NCI-H1092 treated with DMSO at 0.1 percent for 48 hours (cell line): Measurements from ENCODE around the gene PARP3.

ENCODE experiments used
- DNase-seq: peaks from one replicate; lab custom pipeline; 2025; lab: John Stamatoyannopoulos, UW

PARP3 gene

DNA sequence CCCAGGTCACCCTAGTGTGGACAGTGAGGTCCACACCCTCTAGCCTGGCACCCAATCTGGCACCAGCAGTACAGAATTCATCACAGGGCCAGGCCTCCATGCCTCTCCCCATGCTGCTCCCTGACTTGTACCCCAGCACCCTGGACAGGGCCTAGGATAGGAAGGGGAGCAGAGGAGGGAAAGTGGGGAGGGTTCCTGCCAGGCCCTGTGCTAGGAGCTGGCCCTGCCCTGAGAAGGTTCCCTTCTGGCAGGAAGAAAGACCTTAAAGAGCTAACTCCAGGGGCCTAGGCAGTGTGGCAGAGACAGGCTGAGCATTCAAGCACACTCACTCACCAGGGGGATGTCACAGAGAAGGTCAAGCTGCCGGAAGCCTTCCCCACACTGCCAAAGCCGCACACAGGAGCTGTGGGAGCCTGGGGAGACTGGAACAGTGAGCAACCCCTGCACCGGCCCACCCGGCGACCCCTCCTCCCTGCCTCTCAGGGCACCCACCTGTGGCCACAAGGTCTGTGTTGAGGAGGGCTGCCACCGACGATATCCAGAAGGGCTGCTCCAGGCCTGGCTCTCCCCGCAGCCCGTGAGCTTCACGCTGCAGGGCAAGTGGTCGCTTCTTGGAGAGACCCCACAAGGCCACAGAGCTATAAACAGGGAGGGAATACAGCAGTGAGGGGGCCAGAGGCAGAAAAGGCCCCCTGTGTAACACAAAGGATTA is 7.9 kb upstream of the PARP3 start:
- DNase-seq: no peak

DNA sequence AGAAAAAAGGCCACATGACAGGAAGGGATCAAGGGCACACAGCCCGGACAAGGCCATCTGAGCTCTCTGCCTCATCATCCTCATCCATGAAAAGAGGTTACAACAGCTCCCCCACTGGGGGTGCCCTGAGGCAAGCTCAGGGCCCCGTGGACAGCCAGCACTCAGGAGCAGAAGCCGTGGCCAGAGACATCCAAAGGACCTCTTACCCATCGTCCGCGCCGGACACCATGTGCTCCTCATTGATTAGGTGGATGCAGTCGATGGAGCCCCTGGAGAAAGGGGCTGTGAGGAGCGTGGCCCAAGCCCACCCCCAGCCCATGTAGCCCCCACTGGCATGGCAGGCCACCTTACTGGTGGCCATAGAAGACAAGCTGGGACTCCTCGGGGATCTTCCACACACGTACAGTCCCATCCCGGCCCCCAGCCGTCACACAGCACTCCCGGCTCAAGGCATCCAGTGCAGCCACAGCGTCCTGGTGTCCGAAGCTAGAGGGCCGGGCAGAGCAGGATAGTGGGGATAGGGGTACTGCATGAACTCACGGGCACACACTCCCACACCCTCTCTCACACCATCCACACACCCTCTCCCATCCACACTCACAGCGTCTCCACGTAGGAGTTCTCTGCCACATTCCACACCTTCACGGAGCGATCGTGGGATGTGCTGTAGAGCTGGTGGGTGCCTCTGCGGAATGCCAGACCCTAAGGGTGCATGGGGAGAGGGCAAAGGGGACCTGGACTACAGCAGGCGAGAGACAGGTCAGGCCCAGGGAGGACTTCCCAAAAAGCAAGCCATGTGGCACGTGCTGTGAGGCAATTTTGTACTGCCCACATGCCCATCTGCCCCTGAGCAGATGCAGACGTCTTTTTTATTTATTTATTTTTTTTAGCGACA is 6.9 kb upstream of the PARP3 start:
- no peak for DNase-seq

DNA sequence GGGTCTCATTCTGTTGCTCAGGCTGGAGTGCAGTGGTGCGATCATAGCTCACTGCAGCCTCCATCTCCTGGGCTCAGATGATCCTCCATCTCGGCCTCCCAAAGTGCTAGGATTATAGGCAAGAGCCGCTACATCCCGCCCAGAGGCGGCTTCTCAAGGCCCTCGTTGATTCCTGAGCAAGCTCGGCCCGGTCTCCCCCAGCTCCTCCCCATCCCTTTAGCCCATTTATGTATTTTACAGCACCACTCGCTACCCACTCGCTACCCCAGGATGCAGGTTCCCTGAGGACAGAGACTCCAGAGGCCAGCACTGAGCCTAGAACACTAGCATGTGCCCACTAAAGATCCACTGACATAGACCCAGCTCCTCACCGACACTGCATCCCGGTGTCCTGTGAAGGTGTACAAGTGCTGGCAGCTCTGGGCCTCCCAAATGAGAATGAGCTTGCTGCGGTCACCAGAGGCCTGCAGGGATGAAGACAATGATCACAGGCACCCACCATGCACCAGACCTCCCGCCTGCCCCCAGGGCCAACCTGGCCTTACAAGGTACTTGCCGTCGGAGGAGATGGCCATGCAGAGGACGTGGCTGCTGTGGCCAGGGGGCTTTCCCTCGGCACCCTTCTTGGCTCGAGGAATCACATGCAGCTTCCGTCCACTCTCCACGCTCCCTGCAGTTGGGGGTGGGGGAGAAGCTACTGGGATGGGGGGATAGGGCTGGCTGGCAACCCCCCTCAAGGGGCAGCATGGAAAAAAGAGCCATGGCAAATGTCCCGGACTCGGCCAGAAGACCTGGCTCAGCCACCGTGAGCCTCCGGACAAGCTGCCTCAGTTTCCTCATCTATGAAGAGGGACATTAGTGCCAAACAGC is 6.0 kb upstream of the PARP3 start:
- DNase-seq: no peak

DNA sequence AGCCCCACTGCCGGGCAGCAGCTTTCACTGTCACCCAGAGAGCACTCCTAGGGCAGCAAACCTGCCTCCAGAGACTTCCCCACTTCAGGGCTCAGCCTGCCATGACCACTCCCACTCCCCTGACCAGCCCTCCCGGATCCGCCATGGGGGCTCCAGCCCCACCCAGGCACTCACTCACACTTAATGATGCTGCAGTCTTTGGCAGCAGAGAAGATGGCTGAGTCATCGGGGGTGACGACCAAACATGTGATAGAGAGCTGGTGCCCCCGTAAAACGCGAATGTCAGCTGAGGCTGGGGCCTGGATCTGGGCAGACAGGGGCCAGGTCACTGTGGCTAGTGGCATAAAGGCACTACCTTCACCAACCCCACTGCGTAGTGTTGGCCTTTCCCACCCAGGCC is 5.1 kb upstream of the PARP3 start:
- DNase-seq: no peak

DNA sequence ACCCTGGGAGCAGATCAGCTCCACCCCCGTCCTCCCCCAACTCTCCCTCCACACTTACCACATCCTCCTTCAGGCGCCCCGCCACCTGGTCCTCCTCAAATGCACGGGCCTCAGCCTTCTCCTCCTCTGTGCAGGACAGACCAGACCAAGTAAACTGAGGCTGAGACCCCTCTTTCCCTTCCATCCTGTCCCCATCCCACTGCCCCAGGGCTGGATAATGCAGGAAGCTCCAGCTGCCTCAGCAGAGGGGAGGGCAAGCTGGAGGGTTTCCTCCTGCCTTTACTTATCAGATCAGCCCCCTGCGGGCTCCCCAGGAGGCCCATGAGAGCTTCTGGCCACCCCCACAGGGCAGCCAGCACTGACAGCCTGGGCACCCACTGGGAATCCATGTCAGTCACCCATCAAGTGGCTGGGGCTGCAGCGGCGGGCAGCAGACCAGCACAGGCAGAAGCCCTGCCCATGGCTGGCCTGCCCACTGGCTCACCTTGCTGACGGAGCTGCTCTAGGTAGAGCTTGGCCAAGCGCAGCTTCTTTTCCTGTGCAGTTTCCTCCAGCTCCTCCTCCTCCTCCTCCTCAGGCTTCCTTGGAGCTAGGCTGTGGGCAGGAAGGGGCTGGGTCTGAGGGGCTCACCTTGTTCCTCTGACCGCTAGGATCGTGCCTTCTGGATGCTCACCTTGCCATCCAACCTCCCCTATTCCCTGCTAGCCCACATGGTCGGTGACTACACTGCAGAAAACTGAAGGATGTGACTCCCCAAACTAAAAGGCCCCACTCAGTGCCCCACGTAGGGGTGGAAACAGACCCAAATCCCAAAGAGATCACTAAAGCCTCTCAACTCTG is 4.3 kb upstream of the PARP3 start:
- DNase-seq: no peak

DNA sequence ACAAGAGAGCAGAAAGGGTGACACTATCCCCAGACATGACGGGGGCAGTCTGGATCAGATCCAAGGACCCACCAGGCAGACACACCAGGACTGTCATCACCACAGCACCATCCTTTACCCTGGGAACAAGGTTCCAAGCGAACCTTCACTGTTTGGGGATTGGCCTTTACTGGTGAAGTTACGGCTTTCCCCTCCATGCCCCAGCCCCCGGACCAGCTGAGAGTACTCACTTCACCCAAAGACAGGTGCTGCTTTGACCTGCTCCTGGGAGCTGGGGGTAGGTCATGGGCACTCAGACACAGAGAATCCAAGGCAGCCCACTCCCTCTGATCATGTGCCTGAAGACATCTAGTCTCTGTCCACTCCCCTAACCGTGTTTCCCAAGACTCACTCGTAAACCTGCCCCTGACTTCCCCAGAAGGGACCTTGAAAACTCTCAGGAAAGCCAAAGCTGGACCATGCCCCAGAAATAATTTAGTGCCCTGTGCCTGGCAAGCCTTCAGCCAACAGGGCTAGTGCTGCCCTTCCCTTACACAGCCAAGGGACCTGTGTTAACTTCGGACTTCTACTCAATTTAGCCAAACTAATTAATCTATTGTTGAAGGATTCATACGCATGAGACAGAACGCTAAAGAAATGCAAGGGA is 3.3 kb upstream of the PARP3 start:
- DNase-seq: no peak

DNA sequence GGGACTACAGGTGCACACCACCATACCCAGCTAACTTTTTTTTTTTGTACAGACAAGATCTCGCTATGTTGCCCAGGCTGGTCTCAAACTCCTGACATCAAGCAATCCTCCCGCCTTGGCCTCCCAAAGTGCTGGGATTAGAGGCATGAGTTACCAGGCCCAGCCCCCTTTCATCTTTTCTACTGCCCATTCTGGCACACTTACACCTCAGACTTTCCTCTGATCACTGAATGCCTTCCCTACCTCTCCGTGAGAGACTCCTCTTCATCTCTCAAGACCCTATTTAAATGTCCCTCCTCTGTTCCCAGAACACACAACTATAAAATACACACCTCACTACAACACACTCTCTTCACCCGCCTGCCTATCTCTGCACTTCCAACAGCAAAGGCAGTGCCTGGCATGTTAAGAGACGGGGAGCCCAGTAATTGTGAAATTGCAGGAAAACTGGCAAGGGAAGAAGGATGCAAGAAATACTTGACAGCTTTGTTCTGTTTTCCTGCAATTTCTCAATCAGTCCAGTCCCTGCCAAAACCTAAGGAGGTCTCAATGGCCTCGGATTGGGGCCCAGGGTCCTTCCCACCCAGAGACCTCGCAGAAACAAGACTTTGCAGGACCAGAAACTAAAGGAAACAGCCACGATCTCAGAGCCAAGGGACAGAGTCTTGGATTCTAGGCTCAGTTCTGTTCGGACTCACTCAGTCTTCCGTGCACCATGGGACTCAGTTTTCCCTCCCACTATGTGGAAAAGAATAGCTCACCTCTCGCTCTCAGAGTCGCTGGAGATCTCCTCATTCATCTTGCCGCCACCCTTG is 1.3 kb upstream of the PARP3 start:
- DNase-seq: no peak

DNA sequence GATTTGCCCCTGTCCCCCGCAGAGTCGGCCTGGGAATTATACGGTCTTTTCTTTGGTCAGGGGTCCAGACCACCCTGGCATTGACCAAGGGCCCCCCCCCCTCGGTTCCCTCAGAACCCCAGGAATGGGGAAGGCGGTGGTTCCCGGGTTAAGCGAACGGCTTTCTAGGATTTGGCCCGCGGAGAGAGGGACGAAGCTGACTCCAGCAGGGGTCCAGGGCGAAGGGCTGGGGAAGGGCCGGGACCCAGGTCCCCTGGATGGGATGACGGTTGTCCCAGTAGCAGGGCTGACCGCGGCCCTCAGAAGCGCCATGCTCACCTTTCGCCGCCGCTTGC is 733 bp upstream of the PARP3 start:
- DNase-seq: no peak

DNA sequence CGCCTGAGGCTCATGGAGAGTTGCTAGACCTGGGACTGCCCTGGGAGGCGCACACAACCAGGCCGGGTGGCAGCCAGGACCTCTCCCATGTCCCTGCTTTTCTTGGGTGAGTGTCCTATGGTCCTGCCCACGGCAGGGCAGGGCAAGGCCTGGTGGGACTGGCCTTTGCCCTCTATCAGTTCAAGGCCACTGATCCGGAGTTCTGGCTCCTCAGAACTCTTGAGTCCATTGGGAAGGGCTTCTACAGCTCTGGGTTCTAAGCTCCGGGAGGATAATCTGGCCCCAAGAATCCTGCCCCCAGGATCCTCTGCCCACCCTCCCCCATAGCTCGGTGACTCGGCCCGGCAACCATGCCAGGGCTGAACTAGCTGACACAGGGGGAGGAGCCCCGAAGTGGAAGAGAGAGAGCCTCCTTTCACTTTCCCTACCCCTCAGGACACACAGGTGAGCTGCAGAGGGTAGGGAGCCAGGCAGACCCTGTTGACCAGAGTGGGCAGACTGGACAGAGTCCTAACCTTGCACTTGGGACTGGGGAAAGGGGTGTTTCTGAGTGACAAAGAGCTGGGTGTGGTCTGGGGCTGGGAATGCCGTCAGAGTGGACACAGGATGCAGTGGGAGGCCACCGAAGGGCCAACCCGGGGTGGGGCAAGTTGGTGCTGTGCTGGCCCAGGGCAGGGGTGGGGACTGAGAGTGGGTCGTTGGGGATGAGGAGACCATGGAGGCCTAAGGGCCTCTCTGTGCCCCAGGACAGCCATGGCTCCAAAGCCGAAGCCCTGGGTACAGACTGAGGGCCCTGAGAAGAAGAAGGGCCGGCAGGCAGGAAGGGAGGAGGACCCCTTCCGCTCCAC is 664 bp downstream of the PARP3 start:
- DNase-seq: no peak

DNA sequence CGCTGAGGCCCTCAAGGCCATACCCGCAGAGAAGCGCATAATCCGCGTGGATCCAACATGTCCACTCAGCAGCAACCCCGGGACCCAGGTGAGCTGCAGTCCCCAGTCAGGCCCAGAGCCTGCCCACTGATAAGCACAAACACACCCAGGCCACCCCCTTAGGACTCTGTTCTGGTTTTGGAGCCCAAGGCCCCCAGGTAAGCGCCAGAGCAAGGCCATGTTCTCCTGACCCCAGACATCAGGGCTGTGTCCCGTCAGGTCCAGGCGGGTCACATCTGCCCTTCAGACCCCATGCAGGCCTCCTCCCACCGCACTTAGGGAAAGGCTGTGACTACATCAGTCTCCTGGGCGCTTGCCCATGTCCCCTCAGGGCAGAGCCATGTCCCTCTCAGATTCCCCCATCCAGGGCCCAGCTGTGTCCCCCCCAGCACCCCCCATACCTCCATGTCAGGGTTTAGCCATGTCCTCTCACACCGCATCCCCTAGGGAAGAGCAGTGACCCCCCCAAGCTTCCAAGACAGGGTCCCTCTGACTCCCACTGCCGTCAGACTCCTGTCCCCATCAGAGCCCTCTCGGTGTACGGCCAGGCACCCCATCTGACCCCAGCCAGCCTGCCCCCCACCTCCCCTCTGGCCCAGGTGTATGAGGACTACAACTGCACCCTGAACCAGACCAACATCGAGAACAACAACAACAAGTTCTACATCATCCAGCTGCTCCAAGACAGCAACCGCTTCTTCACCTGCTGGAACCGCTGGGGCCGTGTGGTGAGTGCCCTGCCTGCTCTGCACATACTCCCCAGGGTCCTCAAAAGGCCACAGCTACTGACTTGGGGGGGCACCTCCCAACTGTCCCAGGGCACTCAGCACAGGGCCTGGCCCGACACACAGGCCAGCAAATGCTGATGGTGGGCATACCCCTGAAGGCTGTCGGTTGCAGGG is 1.6 kb downstream of the PARP3 start:
- no peak for DNase-seq

DNA sequence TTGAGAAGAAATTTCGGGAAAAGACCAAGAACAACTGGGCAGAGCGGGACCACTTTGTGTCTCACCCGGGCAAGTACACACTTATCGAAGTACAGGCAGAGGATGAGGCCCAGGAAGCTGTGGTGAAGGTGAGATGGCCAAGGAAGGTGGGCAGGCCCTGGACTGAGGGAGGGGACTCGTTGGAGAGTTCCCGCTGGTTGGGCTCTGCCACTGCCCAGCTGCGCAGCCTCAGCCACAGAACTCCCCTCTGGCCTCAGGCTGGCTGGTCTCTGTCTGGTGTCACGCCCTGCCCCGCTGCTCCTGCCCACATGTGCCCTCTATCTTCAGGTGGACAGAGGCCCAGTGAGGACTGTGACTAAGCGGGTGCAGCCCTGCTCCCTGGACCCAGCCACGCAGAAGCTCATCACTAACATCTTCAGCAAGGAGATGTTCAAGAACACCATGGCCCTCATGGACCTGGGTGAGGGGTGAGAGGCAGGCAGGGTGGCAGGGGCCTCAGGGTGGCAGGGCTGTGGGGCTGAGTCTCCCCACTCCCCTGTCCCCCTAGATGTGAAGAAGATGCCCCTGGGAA is 2.4 kb downstream of the PARP3 start:
- no peak for DNase-seq

DNA sequence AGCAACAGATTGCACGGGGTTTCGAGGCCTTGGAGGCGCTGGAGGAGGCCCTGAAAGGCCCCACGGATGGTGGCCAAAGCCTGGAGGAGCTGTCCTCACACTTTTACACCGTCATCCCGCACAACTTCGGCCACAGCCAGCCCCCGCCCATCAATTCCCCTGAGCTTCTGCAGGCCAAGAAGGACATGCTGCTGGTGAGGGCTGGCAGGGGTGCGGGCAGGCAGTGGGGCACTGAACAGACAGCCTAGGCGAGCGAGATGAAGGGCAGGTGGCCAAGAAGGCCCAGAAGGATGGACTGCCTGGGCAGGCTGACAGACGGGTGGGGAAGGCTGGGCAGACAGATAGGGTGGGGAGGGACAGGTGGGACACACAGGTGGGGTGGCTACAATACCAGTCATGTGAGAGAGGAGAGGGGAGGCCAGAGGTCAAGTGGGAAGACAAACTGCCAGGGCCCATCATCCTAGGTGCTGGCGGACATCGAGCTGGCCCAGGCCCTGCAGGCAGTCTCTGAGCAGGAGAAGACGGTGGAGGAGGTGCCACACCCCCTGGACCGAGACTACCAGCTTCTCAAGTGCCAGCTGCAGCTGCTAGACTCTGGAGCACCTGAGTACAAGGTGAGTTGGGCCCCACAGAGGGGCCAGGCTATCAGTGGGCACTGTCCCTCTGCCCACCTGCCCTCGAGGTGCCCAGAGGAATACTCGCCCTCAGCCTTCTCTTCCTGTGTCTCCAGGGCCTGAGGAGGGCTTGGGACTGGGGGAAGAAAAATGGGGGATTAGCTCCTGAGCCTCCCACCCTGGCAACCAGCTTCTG is 3.1 kb downstream of the PARP3 start:
- DNase-seq: no peak

DNA sequence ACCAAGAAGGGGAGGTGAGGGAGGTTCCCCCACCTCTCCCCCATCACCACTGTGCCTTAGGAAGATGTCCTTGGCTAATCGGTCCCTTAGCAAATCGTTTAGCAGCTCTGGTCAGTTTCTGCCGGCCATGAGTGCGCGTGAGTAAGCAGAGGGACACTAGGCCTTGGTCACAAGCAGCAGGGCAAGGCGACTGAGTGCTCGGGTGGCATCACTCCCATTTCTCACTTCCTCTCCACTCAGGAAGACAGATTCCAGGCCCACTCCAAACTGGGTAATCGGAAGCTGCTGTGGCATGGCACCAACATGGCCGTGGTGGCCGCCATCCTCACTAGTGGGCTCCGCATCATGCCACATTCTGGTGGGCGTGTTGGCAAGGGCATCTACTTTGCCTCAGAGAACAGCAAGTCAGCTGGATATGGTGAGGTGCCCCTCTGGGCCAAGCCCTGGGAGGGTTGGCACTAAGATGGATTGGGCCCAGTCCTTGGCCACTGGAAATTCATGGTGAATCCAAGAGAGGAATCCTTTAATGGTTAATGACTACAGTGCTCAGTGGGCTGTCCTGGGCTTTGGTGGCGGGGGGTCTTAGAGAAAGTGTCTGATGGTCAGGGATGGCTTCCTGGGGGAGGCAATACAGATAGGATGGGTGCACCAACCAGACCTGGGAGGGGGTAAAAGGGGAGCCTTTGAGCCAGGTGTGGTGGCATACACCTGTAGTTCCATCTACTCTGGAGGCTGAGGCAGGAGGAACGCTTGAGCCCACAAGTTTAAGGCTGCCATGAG is 4.0 kb downstream of the PARP3 start:
- no peak for DNase-seq

DNA sequence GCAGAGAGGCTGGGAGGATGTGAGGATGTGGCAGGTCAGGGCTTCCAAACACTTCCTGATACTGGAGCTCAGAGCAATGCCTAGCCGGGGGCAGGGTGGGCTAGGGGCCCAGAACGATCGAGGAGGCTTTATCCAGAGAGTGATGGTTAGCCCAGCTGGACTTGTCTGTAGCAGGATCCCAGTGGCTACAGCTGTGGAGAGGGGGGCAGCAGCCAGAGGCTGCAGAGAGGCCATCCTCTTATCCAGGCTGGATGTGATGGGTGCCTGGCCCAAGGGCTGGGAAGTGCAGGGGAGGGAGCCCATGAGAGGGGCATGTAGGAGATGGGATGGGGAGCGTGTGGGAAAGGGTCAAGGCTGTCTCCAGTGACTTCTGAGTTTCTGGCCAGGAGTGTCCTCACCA is 4.6 kb downstream of the PARP3 start:
- DNase-seq: no peak

DNA sequence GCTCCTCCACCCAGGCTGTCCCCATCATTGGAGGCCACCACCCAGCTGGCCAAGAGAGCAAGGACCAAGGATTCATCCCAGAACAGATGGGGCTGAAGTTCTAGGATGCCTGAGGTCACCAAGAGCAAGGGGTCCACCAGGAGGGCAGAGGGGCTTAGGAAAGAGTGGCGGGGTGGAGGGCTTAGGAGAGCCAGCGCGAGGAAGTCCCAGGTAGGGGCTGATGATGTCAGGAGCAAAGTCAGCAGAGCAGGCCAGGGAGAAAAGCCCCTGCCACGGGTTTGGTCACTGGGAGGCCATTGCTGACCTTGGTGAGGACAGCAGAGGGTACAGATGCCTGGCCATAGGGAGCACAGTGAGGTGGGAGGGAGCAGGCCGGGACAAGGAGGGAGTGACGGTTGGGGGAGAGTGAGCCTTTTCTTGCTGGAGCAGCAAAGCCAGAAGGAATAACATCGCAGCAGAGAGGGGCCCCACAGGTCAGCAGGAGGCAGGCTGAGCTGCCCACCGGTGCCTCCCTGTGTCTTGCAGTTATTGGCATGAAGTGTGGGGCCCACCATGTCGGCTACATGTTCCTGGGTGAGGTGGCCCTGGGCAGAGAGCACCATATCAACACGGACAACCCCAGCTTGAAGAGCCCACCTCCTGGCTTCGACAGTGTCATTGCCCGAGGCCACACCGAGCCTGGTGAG is 5.2 kb downstream of the PARP3 start:
- DNase-seq: no peak
